Suprapubic skin (tissue), 3 donors: Measurements from ENCODE around the gene CDCA5.

Experiments used
- CTCF ChIP-seq, 2 donors: fragments of 200-600 bp in 1 of 2; fragments of 450-650 bp in 1 of 2; sonication (generic) in 1 of 2; IDR thresholded peaks; one replicate each; pipeline ENCODE4 v1.5.1; 2016 to 2019; ENCODE audit warnings: antibody characterized with exemption in 2 of 2, mild to moderate bottlenecking in 1 of 2, moderate library complexity in 1 of 2
- POLR2A ChIP-seq, 2 donors: fragments of 450-650 bp; IDR thresholded peaks; one replicate each; pipeline ENCODE4 v1.6.1; 2017; ENCODE audit warnings: antibody characterized with exemption in 2 of 2, mild to moderate bottlenecking in 2 of 2, moderate library complexity in 2 of 2

DNA sequence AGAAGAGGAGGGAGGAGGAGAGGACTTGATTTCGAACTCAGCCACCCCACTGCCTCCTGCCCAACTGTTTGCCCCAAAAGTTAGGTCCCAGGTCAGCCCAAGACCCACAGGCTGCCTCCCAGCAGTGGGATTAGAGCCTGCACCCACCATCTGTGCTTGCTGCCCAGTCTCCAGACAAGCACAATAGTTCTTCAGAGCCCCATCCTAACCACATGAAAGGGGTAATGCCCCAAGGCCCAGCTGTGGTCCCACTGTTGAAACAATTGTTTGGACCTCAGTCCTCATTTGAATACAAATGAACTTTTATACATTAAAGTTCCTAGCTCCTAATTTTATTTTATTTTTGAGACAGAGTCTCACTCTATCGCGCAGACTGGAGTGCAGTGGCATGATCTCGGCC, 6.8 kb upstream of the CDCA5 start:
- TF ChIP-seq CTCF (IDR thresholded peaks at IDR 0.05) (no peak), POLR2A (IDR thresholded peaks at IDR 0.05) (no peak)
